ENCODE data around the gene TNS2. TPM values are rescaled to one million over a fixed set of nuclear protein-coding genes. Genes with fewer than 3 reads are reported as not detected.
"Not testable (repeated sequence)": the region's sequence is repeated elsewhere in the genome, so short reads cannot be mapped to it uniquely, and the experiment has no call there.

Gene TNS2
- total and polyA plus RNA-seq, 11 donors, result 56.0 to 193 (median 88.4) TPM

- H3K4me1 ChIP-seq, result peaks cover 0 to 25% (median 9%) of the 10 kb centered on the region in 12 donors
- no peak for TF ChIP-seq POLR2A (IDR thresholded peaks at IDR 0.05)
- TF ChIP-seq CTCF (IDR thresholded peaks at IDR 0.05), result no peak
- H3K36me3 ChIP-seq, result peaks cover 0 to 9% (median 0%) of the 10 kb centered on the region in 9 donors
- no peak overlapping the region for H3K4me3 ChIP-seq
- DNase-seq (no peak), ATAC-seq (no peak)
- H3K9me3 ChIP-seq, result no peaks in the 10 kb centered on the region
- 57 to 69% (median 62%) methylated on average over 7 of the region's 7 CpGs for WGBS, 4 donors
- H3K27me3 ChIP-seq, result no peaks in the 10 kb centered on the region
- H3K27ac ChIP-seq, result no peak overlapping the region
- intact Hi-C loops (cut with DNase I), result no loop called here
Observed at GRCh38 chr12:53107122-53107521, 57.3 kb downstream of the TNS2 start.

- H3K4me3 ChIP-seq; DNase-seq; H3K36me3 ChIP-seq; ATAC-seq; intact Hi-C loops (cut with DNase I); H3K27ac ChIP-seq; H3K9me3 ChIP-seq; H3K27me3 ChIP-seq: not testable (repeated sequence)
- 88 to 94% (median 91%) methylated on average over 7 of the region's 7 CpGs for WGBS, 4 donors
- peaks cover 0 to 20% (median 9%) of the 10 kb centered on the region in 12 donors for H3K4me1 ChIP-seq
Observed at GRCh38 chr12:53112431-53112830, 62.6 kb downstream of the TNS2 start.

DNA sequence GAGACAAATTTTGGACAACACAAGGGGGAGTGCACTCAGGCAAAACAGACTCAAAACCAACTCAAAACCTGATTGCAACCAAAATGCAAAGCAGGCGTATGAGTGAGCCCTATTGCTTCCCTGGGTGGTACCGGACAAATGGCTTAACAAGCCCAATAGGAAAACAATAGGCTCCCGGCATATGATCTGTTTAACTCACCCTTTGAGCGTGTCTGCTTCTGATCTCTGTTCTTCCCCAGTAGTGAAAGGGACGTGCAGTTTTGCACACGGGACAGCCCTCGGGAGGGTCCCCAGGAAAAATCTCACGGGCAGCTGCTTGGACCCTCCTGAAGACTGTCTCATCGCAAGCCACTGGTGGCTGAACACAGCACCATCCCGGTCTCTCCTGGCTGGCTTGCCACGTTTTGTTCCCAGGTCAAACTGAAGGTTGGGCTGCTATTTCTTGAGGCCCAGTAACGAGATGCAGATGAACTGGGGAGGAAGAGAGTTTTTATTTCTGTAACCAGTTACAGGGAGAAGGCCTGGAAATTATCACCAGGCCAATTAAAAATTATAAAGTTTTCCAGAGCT is 63.4 kb downstream of the TNS2 start:
- Histone ChIP-seq H3K4me3 (no peak overlapping the region), H3K36me3 (no peaks in the 10 kb centered on the region), H3K27ac (no peak overlapping the region), H3K27me3 (no peaks in the 10 kb centered on the region), H3K9me3 (no peaks in the 10 kb centered on the region), H3K4me1 (peaks cover 0 to 15% (median 7%) of the 10 kb centered on the region in 12 donors)
- TF ChIP-seq POLR2A (IDR thresholded peaks at IDR 0.05) (no peak), CTCF (IDR thresholded peaks at IDR 0.05) (no peak)
- no peak for DNase-seq
- no peak for ATAC-seq
- 78 to 82% (median 80%) methylated on average over 12 of the region's 12 CpGs for WGBS, 4 donors
- intact Hi-C loops (cut with DNase I), result no loop called here

GRCh38 chr12:53113951-53114350 is 64.1 kb downstream of the TNS2 start:
- peaks cover 0 to 14% (median 7%) of the 10 kb centered on the region in 12 donors for H3K4me1 ChIP-seq
- no peaks in the 10 kb centered on the region for H3K36me3 ChIP-seq
- H3K4me3 ChIP-seq, result no peak overlapping the region
- no peaks in the 10 kb centered on the region for H3K9me3 ChIP-seq
- DNase-seq (no peak), ATAC-seq (no peak)
- intact Hi-C loops (cut with DNase I), result no loop called here
- no peaks in the 10 kb centered on the region for H3K27me3 ChIP-seq
- TF ChIP-seq POLR2A (IDR thresholded peaks at IDR 0.05), result no peak
- no peak for TF ChIP-seq CTCF (IDR thresholded peaks at IDR 0.05)
- H3K27ac ChIP-seq, result peak overlapping the region in 3 of 12 donors; percentile 5 to 74 (median 13)

Small RNA genes lying within 50 kb of the gene (microRNA-seq; reads per million reads assigned to microRNA genes)
- gene MIR6757, result 0.60 to 2.1 (median 1.4) reads per million in 4 donors

Other genes starting within 250 kb of the TNS2 start
- not detected for gene KRT4, start 235.9 kb upstream of the TNS2 start, total RNA-seq
- under 1 TPM in 1 of 2 donors, not detected in 1; 0.51 TPM for gene KRT4, start 235.9 kb upstream of the TNS2 start, polyA plus RNA-seq
- gene KRT79, start 215.8 kb upstream of the TNS2 start, total RNA-seq, result not detected
- under 1 TPM in 1 of 2 donors, not detected in 1; 0.24 TPM for gene KRT79, start 215.8 kb upstream of the TNS2 start, polyA plus RNA-seq
- gene KRT78, start 201.1 kb upstream of the TNS2 start, total RNA-seq, result not detected
- gene KRT78, start 201.1 kb upstream of the TNS2 start, polyA plus RNA-seq, result under 1 TPM in 1 of 2 donors, not detected in 1; 0.14 TPM
- 100 to 1,000 TPM in 6 of 9 donors, 10 to 100 TPM in 3; 79.9 to 210 (median 110) TPM for gene KRT8, start 145.0 kb upstream of the TNS2 start, total RNA-seq
- gene KRT8, start 145.0 kb upstream of the TNS2 start, polyA plus RNA-seq, result 100 to 1,000 TPM; 139 to 227 TPM
- 10 to 100 TPM in 3 of 9 donors, 1 to 10 TPM in 6; 3.4 to 88.2 (median 6.9) TPM for gene KRT18, start 100.9 kb upstream of the TNS2 start, total RNA-seq
- gene KRT18, start 100.9 kb upstream of the TNS2 start, polyA plus RNA-seq, result 1 to 10 TPM; 6.1 to 8.7 TPM
- gene EIF4B, start 43.6 kb upstream of the TNS2 start, total RNA-seq, result 100 to 1,000 TPM; 307 to 481 (median 348) TPM
- 100 to 1,000 TPM in 1 of 2 donors, 10 to 100 TPM in 1; 52.0 to 172 TPM for gene EIF4B, start 43.6 kb upstream of the TNS2 start, polyA plus RNA-seq
- 10 to 100 TPM; 42.9 to 72.6 (median 48.5) TPM for gene SPRYD3, start 29.3 kb downstream of the TNS2 start, total RNA-seq
- gene SPRYD3, start 29.3 kb downstream of the TNS2 start, polyA plus RNA-seq, result 10 to 100 TPM; 26.0 to 94.7 TPM
- 100 to 1,000 TPM in 3 of 9 donors, 10 to 100 TPM in 6; 18.3 to 132 (median 42.6) TPM for gene IGFBP6, start 47.6 kb downstream of the TNS2 start, total RNA-seq
- 10 to 100 TPM; 28.8 to 81.6 TPM for gene IGFBP6, start 47.6 kb downstream of the TNS2 start, polyA plus RNA-seq
- gene SOAT2, start 53.4 kb downstream of the TNS2 start, total RNA-seq, result under 1 TPM in 2 of 9 donors, not detected in 7; 0.20 to 0.27 TPM
- not detected for gene SOAT2, start 53.4 kb downstream of the TNS2 start, polyA plus RNA-seq
- 10 to 100 TPM in 7 of 9 donors, 1 to 10 TPM in 2; 4.8 to 27.4 (median 18.7) TPM for gene ZNF740, start 130.7 kb downstream of the TNS2 start, total RNA-seq
- 1 to 10 TPM; 6.1 to 6.7 TPM for gene ZNF740, start 130.7 kb downstream of the TNS2 start, polyA plus RNA-seq
- gene CSAD, start 130.9 kb downstream of the TNS2 start, total RNA-seq, result 10 to 100 TPM in 4 of 9 donors, 1 to 10 TPM in 5; 4.3 to 14.8 (median 8.2) TPM
- 10 to 100 TPM in 1 of 2 donors, 1 to 10 TPM in 1; 4.6 to 26.5 TPM for gene CSAD, start 130.9 kb downstream of the TNS2 start, polyA plus RNA-seq
- 10 to 100 TPM in 1 of 9 donors, 1 to 10 TPM in 5, under 1 TPM in 3; 0.12 to 11.6 (median 1.4) TPM for gene ITGB7, start 157.2 kb downstream of the TNS2 start, total RNA-seq
- gene ITGB7, start 157.2 kb downstream of the TNS2 start, polyA plus RNA-seq, result under 1 TPM; 0.50 to 0.75 TPM
- gene RARG, start 182.1 kb downstream of the TNS2 start, total RNA-seq, result 10 to 100 TPM in 7 of 9 donors, 1 to 10 TPM in 2; 6.4 to 22.5 (median 16.0) TPM
- gene RARG, start 182.1 kb downstream of the TNS2 start, polyA plus RNA-seq, result 10 to 100 TPM in 1 of 2 donors, 1 to 10 TPM in 1; 7.4 to 10.2 TPM
- gene ESPL1, start 218.2 kb downstream of the TNS2 start, total RNA-seq, result 1 to 10 TPM in 2 of 9 donors, under 1 TPM in 7; 0.06 to 6.1 (median 0.43) TPM
- under 1 TPM; 0.15 to 0.18 TPM for gene ESPL1, start 218.2 kb downstream of the TNS2 start, polyA plus RNA-seq
- gene PFDN5, start 245.5 kb downstream of the TNS2 start, total RNA-seq, result 100 to 1,000 TPM; 289 to 380 (median 358) TPM
- 100 to 1,000 TPM; 529 to 979 TPM for gene PFDN5, start 245.5 kb downstream of the TNS2 start, polyA plus RNA-seq
- gene MYG1, start 249.6 kb downstream of the TNS2 start, total RNA-seq, result 10 to 100 TPM; 32.1 to 37.0 (median 35.0) TPM
- 10 to 100 TPM; 45.5 to 58.6 TPM for gene MYG1, start 249.6 kb downstream of the TNS2 start, polyA plus RNA-seq

Data from heart left ventricle (tissue), 16 donors.